Esophagus squamous epithelium (tissue), 5 donors: ENCODE data around the gene CAMTA1. TPM values are rescaled to one million over a fixed set of nuclear protein-coding genes. Genes with fewer than 3 reads are reported as not detected.

ENCODE experiments used
- DNase-seq: peaks from one replicate; lab custom pipeline; 2025; lab: John Stamatoyannopoulos, UW
- H3K27ac ChIP-seq, 4 donors: fragments of 200-600 bp; sonication (generic); one replicate each; pipeline ENCODE4 v1.5.1; 2016 to 2019; ENCODE audit warnings: mild to moderate bottlenecking in 1 of 4
- H3K27me3 ChIP-seq, 4 donors: fragments of 200-600 bp; sonication (generic); 1 replicate in 3 of 4; 2 replicates in 1 of 4; pipeline versions ENCODE4 v1.5.1 to v1.6.0; 2017 to 2021; ENCODE audit warnings: antibody characterized with exemption in 1 of 4
- H3K36me3 ChIP-seq, 3 donors: fragments of 200-600 bp; sonication (generic); one replicate each; pipeline ENCODE4 v1.5.1; 2016 to 2019
- H3K4me1 ChIP-seq, 3 donors: fragments of 200-600 bp; sonication (generic); one replicate each; pipeline ENCODE4 v1.5.1; 2017 to 2019
- H3K4me3 ChIP-seq, 4 donors: fragments of 200-600 bp; sonication (generic); 1 replicate in 3 of 4; 2 replicates in 1 of 4; pipeline ENCODE4 v1.5.1; 2016 to 2019; ENCODE audit warnings: mild to moderate bottlenecking in 2 of 4, moderate library complexity in 1 of 4
- H3K9me3 ChIP-seq, 3 donors: fragments of 200-600 bp; sonication (generic); one replicate each; pipeline ENCODE4 v1.5.1; 2016 to 2019
- CTCF ChIP-seq, 6 experiments: fragments of 450-650 bp in 4 of 6; fragments of 200-600 bp in 2 of 6; sonication (generic) in 2 of 6; IDR thresholded peaks; one replicate each; pipeline ENCODE4 v1.5.1; 2016 to 2019; ENCODE audit warnings: antibody characterized with exemption in 6 of 6, mild to moderate bottlenecking in 4 of 6, moderate library complexity in 4 of 6
- POLR2A ChIP-seq, 4 donors: fragments of 450-650 bp; IDR thresholded peaks; one replicate each; pipeline ENCODE4 v1.6.1; 2017; ENCODE audit warnings: antibody characterized with exemption in 4 of 4, mild to moderate bottlenecking in 4 of 4, moderate library complexity in 3 of 4
- WGBS, 2 donors: methylation state at CpG; one replicate each; pipeline ENCODE4 v1.1.5; 2018; 5-methylcytosine and 5-hydroxymethylcytosine counted together
- intact Hi-C: fragments of 100-400 bp; cut with DNase I; formaldehyde crosslinking; loops from one replicate; pipeline ENCODE4 v1.15.0; 2022
- total RNA-seq, 4 donors: library from RNA; depleted of rRNA; stranded (reverse); fragments of >200 nt; gene quantifications; one replicate each; pipeline ENCODE4 v1.1.0, GENCODE V29; 2016
- donor health status: DM: yes; HTN: yes; CAD: no.

The CAMTA1 gene
- total RNA-seq, 4 donors from 2014 or later, result 31.3 to 77.4 (median 45.9) TPM

- Histone ChIP-seq H3K4me1 (no peaks in the 10 kb centered on the region), H3K27ac (no peak overlapping the region), H3K27me3 (peaks cover 0 to 11% (median 0%) of the 10 kb centered on the region in 4 donors), H3K4me3 (no peak overlapping the region), H3K36me3 (no peaks in the 10 kb centered on the region), H3K9me3 (no peaks in the 10 kb centered on the region)
- no peak for TF ChIP-seq POLR2A (IDR thresholded peaks at IDR 0.05)
- TF ChIP-seq CTCF (IDR thresholded peaks at IDR 0.05), result no peak
- 80 to 89% methylated on average over 3 of the region's 3 CpGs for WGBS, 2 donors
- intact Hi-C loops, result no loop called here
- no peak for DNase-seq
Observed at GRCh38 chr1:7429290-7429689, 644.0 kb downstream of the CAMTA1 start.

GRCh38 chr1:7430047-7430608, 644.9 kb downstream of the CAMTA1 start:
- WGBS, 2 donors, result 88 to 91% methylated on average over 6 of the region's 7 CpGs
- Histone ChIP-seq H3K36me3 (no peaks in the 10 kb centered on the region), H3K9me3 (no peaks in the 10 kb centered on the region)

GRCh38 chr1:7430691-7431090, 645.4 kb downstream of the CAMTA1 start:
- WGBS, 2 donors, result 84 to 85% methylated on average over 1 of the region's 1 CpG
- TF ChIP-seq POLR2A (IDR thresholded peaks at IDR 0.05), result no peak
- TF ChIP-seq CTCF (IDR thresholded peaks at IDR 0.05), result no peak

More at GRCh38 chr1:7430047-7430608, 644.9 kb downstream of the CAMTA1 start:
- Histone ChIP-seq H3K27ac (no peak overlapping the region), H3K4me1 (no peaks in the 10 kb centered on the region), H3K4me3 (no peak overlapping the region), H3K27me3 (peaks cover 0 to 11% (median 0%) of the 10 kb centered on the region in 4 donors)
- no peak for DNase-seq
- TF ChIP-seq POLR2A (IDR thresholded peaks at IDR 0.05) (no peak), CTCF (IDR thresholded peaks at IDR 0.05) (no peak)
- intact Hi-C loops, result no loop called here

GRCh38 chr1:7432102-7432899, 647.0 kb downstream of the CAMTA1 start:
- intact Hi-C loops, result no loop called here
- no peaks in the 10 kb centered on the region for H3K4me1 ChIP-seq
- no peak for TF ChIP-seq CTCF (IDR thresholded peaks at IDR 0.05)
- no peak for TF ChIP-seq POLR2A (IDR thresholded peaks at IDR 0.05)
- H3K4me3 ChIP-seq, result no peak overlapping the region
- no peak for DNase-seq
- H3K27ac ChIP-seq, result no peak overlapping the region
- 87 to 91% methylated on average over 10 to 15 of the region's 15 CpGs for WGBS, 2 donors
- H3K36me3 ChIP-seq, result no peaks in the 10 kb centered on the region
- peaks cover 0 to 11% (median 0%) of the 10 kb centered on the region in 4 donors for H3K27me3 ChIP-seq
- H3K9me3 ChIP-seq, result no peaks in the 10 kb centered on the region

More at GRCh38 chr1:7430691-7431090, 645.4 kb downstream of the CAMTA1 start:
- no peaks in the 10 kb centered on the region for H3K36me3 ChIP-seq
- no peak overlapping the region for H3K4me3 ChIP-seq
- no peaks in the 10 kb centered on the region for H3K9me3 ChIP-seq
- no peaks in the 10 kb centered on the region for H3K4me1 ChIP-seq
- peaks cover 0 to 11% (median 0%) of the 10 kb centered on the region in 4 donors for H3K27me3 ChIP-seq
- DNase-seq, result no peak
- intact Hi-C loops, result no loop called here
- no peak overlapping the region for H3K27ac ChIP-seq

DNA sequence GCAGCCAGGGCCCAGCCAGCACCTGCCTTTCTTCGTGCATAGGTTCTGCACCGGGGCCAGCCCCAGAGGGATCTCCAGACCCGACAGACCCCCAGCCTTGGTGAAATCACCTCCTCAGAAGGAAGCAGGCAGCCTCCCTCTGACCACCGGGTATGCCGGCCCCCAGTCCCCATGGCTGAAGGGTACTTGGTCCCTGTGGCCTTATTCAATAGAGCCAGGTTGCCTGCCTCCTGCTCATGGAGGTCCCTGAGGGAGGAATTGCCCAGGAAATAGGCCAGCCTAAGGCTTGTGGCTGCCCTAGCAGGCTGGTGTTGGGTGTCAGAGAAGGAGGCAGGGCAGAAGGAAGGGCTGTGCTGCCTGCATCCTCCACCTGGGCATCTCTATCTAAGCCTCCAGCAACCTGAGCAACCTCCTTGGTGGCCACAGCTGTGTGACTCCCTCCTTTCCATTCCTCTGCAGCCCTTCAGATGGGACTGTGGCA, 647.7 kb downstream of the CAMTA1 start:
- no peaks in the 10 kb centered on the region for H3K9me3 ChIP-seq
- peaks cover 0 to 8% (median 0%) of the 10 kb centered on the region in 4 donors for H3K27me3 ChIP-seq
- H3K4me3 ChIP-seq, result no peak overlapping the region
- 77 to 83% methylated on average over 3 to 4 of the region's 5 CpGs for WGBS, 2 donors
- intact Hi-C loops, result no loop called here
- TF ChIP-seq CTCF (IDR thresholded peaks at IDR 0.05) (no peak), POLR2A (IDR thresholded peaks at IDR 0.05) (no peak)
- DNase-seq, result no peak
- H3K36me3 ChIP-seq, result no peaks in the 10 kb centered on the region
- no peak overlapping the region for H3K27ac ChIP-seq
- no peaks in the 10 kb centered on the region for H3K4me1 ChIP-seq
